Measurements from ENCODE around the gene SZRD1. TPM values are rescaled to one million over a fixed set of nuclear protein-coding genes. Genes with fewer than 3 reads are reported as not detected.

SZRD1 gene
- 14.6 and 17.8 TPM in 2 replicates for total RNA-seq

GRCh38 chr1:16366722-16367257, at the start of gene SZRD1:
TSS of gene SZRD1 (plus strand) at chr1:16367242. CDS start at chr1:16367258, 16 bp downstream.

GRCh38 chr1:16351994-16352841, 14.8 kb upstream of the SZRD1 start, which contains the start of gene FBXO42:
TSS of gene FBXO42 (minus strand) at chr1:16352480. CDS start at chr1:16315418, 37,062 bp downstream.

GRCh38 chr1:16436946-16437474, 70.0 kb downstream of the SZRD1 start, which contains the start of gene SPATA21:
TSS of gene SPATA21 (minus strand) at chr1:16437424. CDS start at chr1:16431371, 6,053 bp downstream.

GRCh38 chr1:16440470-16441281, 73.6 kb downstream of the SZRD1 start, which contains the start of gene NECAP2:
TSS of gene NECAP2 (plus strand) at chr1:16440724. CDS start at chr1:16440762, 38 bp downstream.

Other genes with a start within 250 kb of the SZRD1 start
- gene EPHA2, start 211.2 kb upstream of the SZRD1 start, total RNA-seq: 2.9 and 7.9 TPM in 2 replicates
- 1.6 and 2.0 TPM in 2 replicates for gene ARHGEF19, start 154.6 kb upstream of the SZRD1 start, total RNA-seq
- gene CPLANE2, start 130.1 kb upstream of the SZRD1 start, total RNA-seq: 10.8 and 11.5 TPM in 2 replicates
- 7.6 and 8.1 TPM in 2 replicates for gene FBXO42, start 14.8 kb upstream of the SZRD1 start, total RNA-seq
- not detected in 2 replicates for gene SPATA21, start 70.2 kb downstream of the SZRD1 start, total RNA-seq
- gene NECAP2, start 73.5 kb downstream of the SZRD1 start, total RNA-seq: 76.6 and 106 TPM in 2 replicates
- gene RNU1-1, start 147.0 kb downstream of the SZRD1 start, total RNA-seq: 2,114 and 10,807 TPM in 2 replicates
- 31.4 and 41.0 TPM in 2 replicates for gene NBPF1, start 246.3 kb downstream of the SZRD1 start, total RNA-seq

Measured in bronchial smooth muscle cell (primary cell).